NB4 (cell line): ENCODE measurements around the gene GXYLT1.

Source experiments
- CTCF ChIP-seq: IDR thresholded peaks from one replicate; pipeline ENCODE4 v1.5.1; 2012; ENCODE audit warnings: low read depth, low read length
- MAX ChIP-seq: IDR thresholded peaks from 2 replicates; pipeline ENCODE4 v1.6.1; 2011; ENCODE audit warnings: low read depth, low read length
- POLR2A ChIP-seq: IDR thresholded peaks from 2 replicates; pipeline ENCODE4 v1.6.1; 2011; ENCODE audit warnings: mild to moderate bottlenecking; ENCODE audit not compliant: insufficient read length; ENCODE audit errors: extremely low read depth

GRCh38 chr12:42086031-42086430 lies 58.6 kb downstream of the GXYLT1 start:
- TF ChIP-seq POLR2A (no peak), CTCF (no peak), MAX (no peak)
